ENCODE results near the gene ZCCHC7.

Gene ZCCHC7

DNA sequence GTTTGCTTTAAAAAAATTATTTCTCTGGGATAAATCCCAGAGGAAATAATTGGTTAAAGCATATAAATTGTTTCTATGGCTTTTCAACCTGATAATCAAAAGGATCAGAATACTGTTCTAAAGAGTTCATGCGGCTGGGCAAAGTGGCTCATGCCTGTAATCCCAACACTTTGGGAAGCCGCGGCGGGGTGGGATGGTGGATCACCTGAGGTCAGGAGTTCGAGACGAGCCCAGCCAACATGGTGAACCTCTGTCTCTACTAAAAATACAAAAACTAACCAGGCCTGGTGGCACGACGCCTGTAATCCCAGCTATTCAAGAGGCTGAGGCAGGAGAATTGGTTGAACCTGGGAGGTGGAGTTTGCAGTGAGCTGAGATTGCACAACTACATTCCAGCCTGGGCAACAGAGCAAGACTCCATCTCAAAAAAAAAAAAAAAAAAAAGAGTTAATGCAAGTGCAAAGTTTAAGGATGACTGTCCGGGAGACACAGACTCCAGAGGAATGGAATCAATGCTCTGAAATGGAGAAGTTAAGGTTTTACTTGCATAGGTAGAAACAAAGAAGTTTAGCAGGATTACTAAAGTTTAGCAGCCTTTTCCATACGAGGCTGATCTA, 285.5 kb downstream of the ZCCHC7 start:
- H3K4me3 ChIP-seq (ENCODE audit: low read length) = no peak overlapping the region
- no peaks in the 10 kb centered on the region for H3K36me3 ChIP-seq (ENCODE audit: insufficient read depth, low read depth, low read length)
- H3K9ac ChIP-seq (ENCODE audit: low read depth, low read length) = no peak overlapping the region
- H3K27me3 ChIP-seq (ENCODE audit: insufficient read depth, low read length) = no peaks in the 10 kb centered on the region
- H3K4me1 ChIP-seq (ENCODE audit: insufficient read depth, low read length) = no peaks in the 10 kb centered on the region
- H3K9me3 ChIP-seq (ENCODE audit: insufficient read depth, low read depth, low read length) = no peaks in the 10 kb centered on the region
- no peak overlapping the region for H3K27ac ChIP-seq (ENCODE audit: low read length)

DNA sequence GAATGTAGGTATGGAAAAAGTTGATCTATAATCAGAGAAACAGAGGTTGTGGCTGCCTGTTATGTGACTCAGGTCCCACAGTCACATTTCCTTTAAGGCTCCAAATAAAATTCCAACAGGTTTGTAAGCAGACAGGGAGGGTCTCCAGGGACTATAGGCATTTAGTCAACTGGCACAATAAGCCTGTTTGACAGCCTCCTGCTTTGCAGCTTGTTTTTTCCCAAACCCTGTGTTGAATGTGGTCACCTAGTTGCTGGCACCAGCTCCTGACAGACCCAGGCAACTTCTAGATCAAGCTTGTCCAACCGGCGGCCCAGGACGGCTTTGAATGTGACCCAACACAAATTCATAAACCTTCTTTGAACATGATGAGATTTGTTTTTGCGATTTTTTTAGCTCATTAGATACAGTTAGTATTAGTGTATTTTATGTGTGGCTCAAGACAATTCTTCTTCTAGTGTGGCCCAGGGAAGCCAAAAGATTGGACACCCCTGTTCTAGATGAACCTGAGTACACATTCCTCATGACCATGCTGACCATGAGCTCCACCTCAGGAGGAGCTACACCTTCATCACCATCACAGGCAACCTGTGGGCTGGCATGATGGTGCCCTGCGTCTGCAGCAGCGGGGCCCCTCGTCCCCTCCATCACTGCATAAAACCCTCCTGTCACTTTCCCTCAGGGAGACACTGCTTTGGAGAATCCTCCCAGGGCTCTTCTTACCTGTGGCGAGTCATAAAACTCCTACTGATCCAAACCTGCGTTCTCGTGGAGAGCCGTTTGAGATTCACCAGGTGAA, 286.4 kb downstream of the ZCCHC7 start:
- Histone ChIP-seq H3K4me1 (ENCODE audit: insufficient read depth, low read length) (0 out of 2 replicates have a peak, but pooled peaks cover 3% of the 10 kb centered on the region), H3K4me3 (ENCODE audit: low read length) (no peak overlapping the region), H3K27me3 (ENCODE audit: insufficient read depth, low read length) (no peaks in the 10 kb centered on the region), H3K9ac (ENCODE audit: low read depth, low read length) (no peak overlapping the region), H3K36me3 (ENCODE audit: insufficient read depth, low read depth, low read length) (no peaks in the 10 kb centered on the region), H3K27ac (ENCODE audit: low read length) (no peak overlapping the region), H3K9me3 (ENCODE audit: insufficient read depth, low read depth, low read length) (no peaks in the 10 kb centered on the region)

DNA sequence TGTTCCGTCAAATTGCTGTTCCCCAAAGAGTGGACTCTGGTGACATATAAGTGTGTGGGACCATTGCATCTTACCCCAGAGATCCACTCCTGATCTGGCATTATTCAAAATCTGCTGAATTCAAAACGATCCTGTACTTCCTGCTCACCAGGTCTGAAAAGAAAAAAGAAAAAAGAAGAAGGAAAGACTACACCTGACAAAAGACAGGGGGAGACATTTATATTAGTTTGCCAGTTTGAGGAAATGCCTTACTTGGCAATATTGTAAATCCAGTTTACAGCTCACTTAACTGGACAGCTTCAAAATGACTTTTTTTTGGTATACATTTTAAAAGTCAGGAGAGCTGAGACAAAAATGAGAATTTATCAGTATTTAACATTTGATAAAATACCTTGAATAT, 287.1 kb downstream of the ZCCHC7 start:
- Histone ChIP-seq H3K36me3 (ENCODE audit: insufficient read depth, low read depth, low read length) (no peaks in the 10 kb centered on the region), H3K27me3 (ENCODE audit: insufficient read depth, low read length) (no peaks in the 10 kb centered on the region), H3K27ac (ENCODE audit: low read length) (no peak overlapping the region), H3K9ac (ENCODE audit: low read depth, low read length) (no peak overlapping the region), H3K4me1 (ENCODE audit: insufficient read depth, low read length) (0 out of 2 replicates have a peak, but pooled peaks cover 3% of the 10 kb centered on the region), H3K4me3 (ENCODE audit: low read length) (no peak overlapping the region), H3K9me3 (ENCODE audit: insufficient read depth, low read depth, low read length) (no peaks in the 10 kb centered on the region)

Data from iPS-20b (cell line).